Glutamatergic neuron (in vitro differentiated cells): ENCODE measurements around the gene DHX40. TPM values are rescaled to one million over a fixed set of nuclear protein-coding genes. Genes with fewer than 3 reads are reported as not detected.

Source experiments
- DNase-seq: peaks from one replicate; pipeline ENCODE4 v3.0.0; 2022
- H3K27ac Mint-ChIP-seq: one replicate; pipeline ENCODE4 v1.8.0; 2020; ENCODE audit warnings: mild to moderate bottlenecking, mixed read lengths, inconsistent platforms; ENCODE audit not compliant: unreplicated experiment
- H3K27me3 Mint-ChIP-seq: one replicate; pipeline ENCODE4 v1.8.0; 2020; ENCODE audit warnings: mild to moderate bottlenecking, moderate library complexity, mixed read lengths, inconsistent platforms; ENCODE audit not compliant: unreplicated experiment
- H3K36me3 Mint-ChIP-seq: one replicate; pipeline ENCODE4 v1.8.0; 2020; ENCODE audit warnings: mild to moderate bottlenecking, mixed read lengths, inconsistent platforms; ENCODE audit not compliant: unreplicated experiment
- H3K4me1 Mint-ChIP-seq: one replicate; pipeline ENCODE4 v1.8.0; 2020; ENCODE audit warnings: mild to moderate bottlenecking, low read depth, mixed read lengths, inconsistent platforms; ENCODE audit not compliant: unreplicated experiment
- H3K4me3 Mint-ChIP-seq: one replicate; pipeline ENCODE4 v1.8.0; 2020; ENCODE audit warnings: mild to moderate bottlenecking, mixed read lengths, inconsistent platforms; ENCODE audit not compliant: unreplicated experiment
- H3K9me3 Mint-ChIP-seq: one replicate; pipeline ENCODE4 v1.8.0; 2020; ENCODE audit warnings: mild to moderate bottlenecking, moderate library complexity, mixed read lengths, inconsistent platforms; ENCODE audit not compliant: unreplicated experiment
- CTCF ChIP-seq: fragments of 200-600 bp; sonication (generic); IDR thresholded peaks from one replicate; pipeline ENCODE4 v1.5.0; 2021; ENCODE audit not compliant: partially characterized antibody, unreplicated experiment
- total RNA-seq: library from RNA; stranded (reverse); fragmentation: NEBNext Ultra II Directional; extraction: Animal tissue kit (Norgen Biotek cat#: 25700); gene quantifications from one replicate; pipeline ENCODE4 v1.2.1, GENCODE V29; 2021; ENCODE audit not compliant: unreplicated experiment

The DHX40 gene
- total RNA-seq, 1 donor from 2014 or later = 33.7 TPM

DNA sequence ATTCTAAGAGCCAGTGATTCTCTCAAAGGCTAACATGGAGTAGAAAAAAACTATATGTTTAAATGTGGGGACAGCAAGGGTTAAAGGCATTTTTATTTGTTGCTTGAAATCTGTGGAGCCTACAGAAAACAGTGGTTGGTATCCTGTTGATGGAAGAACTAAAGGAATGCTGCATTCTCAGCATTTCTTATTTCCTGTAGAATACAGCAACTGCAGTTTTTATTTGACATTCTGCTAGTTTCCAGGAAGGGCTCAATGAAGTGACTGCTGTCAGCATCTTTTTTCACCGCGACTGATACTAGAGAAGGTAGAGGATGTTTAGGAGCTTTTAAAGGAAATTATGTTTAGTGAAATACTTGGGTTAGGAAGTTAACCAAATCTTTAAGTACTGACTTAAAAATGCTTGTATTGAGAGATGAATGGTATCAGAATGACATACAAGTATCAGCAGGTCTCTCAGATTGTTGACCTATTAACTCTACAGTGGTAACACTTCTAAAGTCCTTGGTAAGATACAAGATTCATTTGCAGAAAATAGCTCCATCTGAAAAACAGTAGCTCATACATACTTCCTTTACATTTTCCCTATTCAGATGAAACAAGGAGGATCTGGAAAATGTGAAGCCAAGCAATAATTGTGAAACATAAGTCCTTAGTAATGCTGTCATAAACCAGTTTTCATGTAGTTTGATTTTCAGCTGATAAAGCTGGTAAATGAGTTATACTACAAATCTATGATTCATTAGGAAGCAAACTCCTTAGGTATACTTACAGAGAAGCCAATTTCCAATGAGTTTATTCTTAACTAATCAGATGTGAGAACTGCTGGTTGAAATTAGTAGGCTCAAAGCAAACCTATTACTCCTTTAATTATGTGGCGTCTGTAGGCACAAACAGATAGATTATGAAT is 69.5 kb downstream of the DHX40 start:
- no peaks in the 10 kb centered on the region for H3K36me3 Mint-ChIP-seq
- TF ChIP-seq CTCF = no peak
- DNase-seq = no peak
- H3K4me1 Mint-ChIP-seq = peaks cover 3% of the 10 kb centered on the region
- H3K27me3 Mint-ChIP-seq = no peaks in the 10 kb centered on the region
- no peak overlapping the region for H3K4me3 Mint-ChIP-seq
- H3K9me3 Mint-ChIP-seq = no peaks in the 10 kb centered on the region
- H3K27ac Mint-ChIP-seq = no peak overlapping the region

DNA sequence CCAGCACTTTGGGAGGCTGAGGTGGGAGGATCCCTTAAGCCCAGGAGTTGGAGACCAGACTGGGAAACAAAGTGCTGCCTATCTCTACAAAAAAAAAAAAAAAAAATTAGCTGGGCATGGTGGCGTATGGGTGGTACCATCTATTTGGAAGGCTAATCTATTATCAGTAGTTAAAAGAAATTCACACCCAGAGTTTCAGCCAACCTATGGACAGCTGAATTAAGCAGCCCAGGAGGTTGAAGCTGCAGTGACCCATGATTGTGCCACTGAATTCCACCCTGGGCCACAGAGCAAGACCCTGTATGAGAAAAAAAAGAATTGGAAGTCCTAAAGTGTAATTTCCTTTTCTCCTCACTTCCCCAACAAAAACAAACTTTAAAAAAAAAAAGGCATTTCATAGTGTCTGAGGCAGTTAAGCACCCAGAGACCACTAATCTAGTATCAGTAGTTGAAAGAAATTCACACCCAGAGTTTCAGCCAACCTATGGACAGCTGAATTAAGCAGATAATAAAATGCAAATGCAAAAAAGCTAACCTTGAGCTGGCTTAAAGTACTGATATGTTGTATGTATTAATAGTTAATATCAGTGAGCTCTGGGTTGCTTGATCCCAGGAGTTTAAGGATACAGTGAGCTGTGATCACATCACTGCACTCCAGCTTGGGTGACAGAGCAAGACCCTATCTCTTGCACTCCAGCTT is 72.4 kb downstream of the DHX40 start:
- no peak for TF ChIP-seq CTCF
- peak overlapping the region; percentile 17 for H3K27ac Mint-ChIP-seq
- H3K36me3 Mint-ChIP-seq = no peaks in the 10 kb centered on the region
- peaks cover 11% of the 10 kb centered on the region for H3K4me1 Mint-ChIP-seq
- H3K4me3 Mint-ChIP-seq = no peak overlapping the region
- H3K27me3 Mint-ChIP-seq = no peaks in the 10 kb centered on the region
- DNase-seq = no peak
- no peaks in the 10 kb centered on the region for H3K9me3 Mint-ChIP-seq

DNA sequence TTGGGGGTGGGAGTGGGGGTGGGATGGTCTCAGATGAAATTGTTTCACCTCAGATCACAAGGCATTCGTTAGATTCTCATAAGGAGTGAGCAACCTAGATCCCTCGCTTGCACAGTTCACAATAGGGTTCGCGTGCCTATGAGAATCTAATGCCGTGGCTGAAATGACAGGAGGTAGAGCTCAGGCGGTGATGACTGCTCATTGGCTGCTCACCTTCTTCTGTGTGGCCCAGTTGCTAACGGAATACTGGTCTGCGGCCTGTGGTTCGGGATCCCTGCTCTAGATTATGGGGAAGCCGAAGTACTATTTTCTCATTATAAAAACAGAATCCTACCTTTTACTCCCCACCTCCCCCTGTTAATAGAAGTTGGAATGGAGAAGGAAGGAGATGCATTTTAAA is 73.1 kb downstream of the DHX40 start:
- no peaks in the 10 kb centered on the region for H3K27me3 Mint-ChIP-seq
- peaks cover 15% of the 10 kb centered on the region for H3K4me1 Mint-ChIP-seq
- TF ChIP-seq CTCF = no peak
- H3K27ac Mint-ChIP-seq = no peak overlapping the region
- H3K36me3 Mint-ChIP-seq = no peaks in the 10 kb centered on the region
- H3K4me3 Mint-ChIP-seq = no peak overlapping the region
- DNase-seq = no peak
- H3K9me3 Mint-ChIP-seq = no peaks in the 10 kb centered on the region

GRCh38 chr17:59641799-59642484 is 76.5 kb downstream of the DHX40 start:
- H3K9me3 Mint-ChIP-seq = no peaks in the 10 kb centered on the region
- DNase-seq = no peak
- no peak overlapping the region for H3K27ac Mint-ChIP-seq
- no peaks in the 10 kb centered on the region for H3K27me3 Mint-ChIP-seq
- H3K4me1 Mint-ChIP-seq = peaks cover 17% of the 10 kb centered on the region
- no peak overlapping the region for H3K4me3 Mint-ChIP-seq
- H3K36me3 Mint-ChIP-seq = no peaks in the 10 kb centered on the region
- TF ChIP-seq CTCF = no peak

DNA sequence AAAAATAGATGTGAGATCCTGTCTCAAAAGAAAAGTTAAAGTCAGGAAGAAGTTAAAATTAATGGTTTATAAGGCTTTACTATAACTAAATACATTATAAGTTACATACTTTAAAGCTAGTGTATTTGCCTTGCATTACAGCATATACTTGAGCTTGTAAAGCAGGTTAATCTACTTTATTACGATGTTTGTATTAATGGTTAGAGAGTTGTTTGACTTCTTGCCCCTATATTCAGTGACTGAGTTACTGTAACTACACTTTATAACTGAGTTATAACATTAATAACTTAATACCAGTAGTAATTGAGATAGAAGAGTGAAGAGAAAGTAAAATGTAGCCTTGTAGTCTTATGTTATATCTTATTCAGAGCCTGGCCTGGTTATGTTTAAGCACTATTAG is 77.2 kb downstream of the DHX40 start:
- TF ChIP-seq CTCF = no peak
- no peaks in the 10 kb centered on the region for H3K9me3 Mint-ChIP-seq
- peaks cover 17% of the 10 kb centered on the region for H3K4me1 Mint-ChIP-seq
- H3K36me3 Mint-ChIP-seq = no peaks in the 10 kb centered on the region
- no peak overlapping the region for H3K4me3 Mint-ChIP-seq
- no peak for DNase-seq
- no peak overlapping the region for H3K27ac Mint-ChIP-seq
- no peaks in the 10 kb centered on the region for H3K27me3 Mint-ChIP-seq
